HG03342 (cell line): Measurements from ENCODE around the gene TMIE.

Experiments used
- ATAC-seq: cut with Tn5 transposase; IDR thresholded peaks from one replicate; pipeline ENCODE4 v1.9.1; 2021; ENCODE audit warnings: mild to moderate bottlenecking, moderate library complexity; ENCODE audit not compliant: unreplicated experiment

TMIE gene

DNA sequence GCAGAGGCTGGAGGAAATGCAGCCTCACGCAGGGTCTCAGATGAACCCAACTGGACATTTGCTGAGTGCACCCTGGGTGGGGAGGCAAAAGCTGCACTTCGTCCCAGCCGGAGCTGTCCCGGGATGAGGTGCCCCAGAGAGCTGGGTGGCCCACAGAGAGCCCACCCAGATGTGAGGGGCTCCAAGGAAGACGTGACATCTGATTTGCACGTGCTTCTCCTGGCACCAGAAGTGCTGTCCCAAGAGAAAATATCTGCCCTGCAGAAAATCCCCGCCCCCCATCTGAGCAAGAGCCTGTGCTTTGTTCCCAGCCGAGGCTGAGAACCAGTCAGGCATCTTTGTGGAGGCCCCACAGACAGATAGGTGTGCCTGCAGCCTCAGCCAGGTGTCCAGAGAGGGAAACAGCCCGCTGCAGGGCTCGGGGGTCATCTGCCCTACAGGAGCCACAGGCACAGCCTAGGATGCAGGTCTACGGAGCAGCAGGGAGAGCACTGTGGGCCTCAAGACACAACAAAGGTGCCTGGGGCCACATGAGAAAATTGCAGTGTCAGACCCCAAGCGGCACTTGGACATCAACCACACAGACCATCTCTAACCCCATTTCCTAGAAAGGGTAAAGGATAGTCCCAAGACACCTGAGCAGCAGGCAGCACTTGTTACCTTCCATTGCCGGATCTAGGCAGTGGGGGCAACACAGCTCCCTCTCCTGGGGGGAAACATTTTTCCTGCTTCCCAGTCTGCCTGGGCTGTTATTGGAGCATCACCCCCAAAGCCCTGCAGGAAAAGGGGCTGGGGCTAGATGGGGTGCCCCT, 5.8 kb downstream of the TMIE start:
- ATAC-seq: no peak

DNA sequence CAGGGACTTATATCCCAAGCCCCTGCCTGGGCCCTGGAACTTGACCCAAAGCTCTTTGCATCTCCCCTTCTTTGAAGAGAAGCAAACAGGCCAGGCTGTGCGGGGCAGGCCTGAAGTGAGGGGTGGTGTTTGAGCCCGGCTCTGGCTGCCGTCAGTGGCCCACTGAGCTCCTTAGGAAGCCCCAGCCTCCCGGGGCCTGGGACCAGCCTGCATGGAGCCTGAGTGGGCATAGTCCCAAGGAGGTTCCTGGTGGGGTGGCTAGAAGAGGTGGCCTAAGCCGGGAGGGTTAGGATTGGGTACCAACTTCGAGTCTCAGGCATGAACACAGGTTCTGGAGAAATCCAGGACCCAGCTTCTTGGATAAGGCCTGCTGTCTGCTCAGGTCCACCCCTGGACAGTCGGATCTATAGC, 6.4 kb downstream of the TMIE start:
- ATAC-seq: no peak

DNA sequence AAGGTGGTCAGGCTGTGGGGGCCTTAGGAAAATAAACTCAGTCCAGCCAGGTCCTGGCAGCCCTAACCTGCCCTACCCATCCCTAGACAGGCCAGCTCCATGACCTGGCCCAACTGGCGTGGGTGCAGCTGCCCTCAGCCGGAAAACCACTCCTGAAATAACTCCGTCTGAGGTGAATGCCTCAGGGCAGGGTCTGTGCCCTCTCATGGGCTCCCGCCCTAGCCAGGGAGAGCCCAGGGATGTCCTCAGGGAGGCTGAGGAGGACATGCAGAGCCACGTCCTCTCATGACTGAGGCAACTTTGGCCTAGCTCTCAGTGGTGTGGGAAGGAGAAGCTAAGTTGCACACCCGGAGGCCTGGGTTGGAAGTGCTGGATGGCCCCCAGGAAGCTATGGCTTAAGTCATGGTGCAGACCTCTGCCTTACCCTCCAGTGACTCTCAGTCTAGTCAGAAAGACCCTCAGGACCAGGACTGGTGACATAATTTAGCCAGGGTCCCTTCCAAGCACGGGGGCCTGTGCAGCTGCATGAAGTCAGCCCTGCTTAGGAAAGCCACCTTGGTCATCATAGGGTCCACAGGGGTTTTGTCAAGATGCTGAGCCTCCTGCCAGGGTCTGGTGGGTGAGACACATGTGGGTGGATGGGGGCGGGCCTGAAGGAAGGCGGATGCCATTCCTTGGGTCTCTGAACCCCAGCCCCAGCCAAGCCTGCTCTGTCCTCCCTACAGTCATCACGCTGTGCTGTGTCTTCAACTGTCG, 7.4 kb downstream of the TMIE start:
- ATAC-seq: no peak

DNA sequence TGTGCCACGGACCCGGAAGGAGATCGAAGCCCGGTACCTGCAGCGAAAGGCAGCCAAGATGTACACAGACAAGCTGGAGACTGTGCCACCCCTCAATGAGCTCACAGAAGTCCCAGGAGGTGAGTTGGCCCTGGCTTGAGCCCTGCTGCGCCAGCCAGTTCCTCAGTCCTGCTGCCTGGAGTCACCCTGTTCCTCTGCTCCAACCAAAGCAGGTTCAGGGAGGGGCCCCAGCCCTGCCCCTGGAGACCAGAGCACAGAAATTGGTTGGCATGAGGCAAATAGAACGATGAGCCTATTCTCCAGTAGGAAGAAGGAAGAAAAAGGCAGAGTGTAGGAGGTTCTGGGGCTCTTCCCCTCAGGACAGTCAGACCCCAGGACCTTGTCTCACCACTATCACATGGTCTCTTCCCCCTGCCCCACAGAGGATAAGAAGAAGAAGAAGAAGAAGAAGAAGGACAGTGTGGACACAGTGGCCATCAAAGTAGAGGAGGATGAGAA, 8.0 kb downstream of the TMIE start:
- no peak for ATAC-seq

DNA sequence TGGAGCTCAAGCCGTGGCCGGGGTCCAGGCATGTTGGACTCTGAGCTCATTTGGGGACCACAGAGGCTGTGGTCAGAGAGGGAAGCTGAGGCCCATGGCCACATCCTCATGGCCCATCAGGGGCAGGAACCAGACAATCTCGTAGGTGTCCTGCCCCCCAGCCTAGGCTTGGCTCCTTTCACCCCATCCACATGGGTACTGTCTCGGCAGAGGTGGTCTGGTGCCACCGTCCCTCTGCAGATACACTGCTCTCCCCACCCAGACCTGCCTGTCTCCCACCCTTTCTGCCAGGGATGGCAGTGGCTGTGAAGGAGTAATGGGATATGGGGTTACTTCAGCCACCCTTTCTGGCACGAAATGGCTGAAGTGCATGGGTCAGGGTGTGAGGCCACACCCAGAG, 8.5 kb downstream of the TMIE start:
- no peak for ATAC-seq

DNA sequence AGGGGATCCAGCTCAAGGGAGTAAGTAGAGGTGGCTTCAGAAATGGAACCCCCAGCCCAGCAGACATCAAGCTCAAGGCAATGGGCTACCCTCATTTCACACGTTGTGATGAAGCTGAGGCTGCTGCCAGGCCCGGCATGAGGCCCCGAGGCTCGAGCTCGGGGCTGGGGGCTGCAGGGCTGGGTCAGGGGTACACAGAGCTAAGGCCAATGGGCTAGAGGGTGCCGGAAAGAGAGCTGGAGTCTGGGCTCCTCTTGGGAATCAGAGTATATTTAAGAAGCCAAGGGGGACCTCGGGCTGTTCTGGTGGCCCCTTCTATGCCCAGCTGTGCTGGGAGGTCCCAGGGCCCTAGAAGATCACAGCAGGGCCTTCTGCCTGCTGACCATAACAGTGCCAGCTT, 9.0 kb downstream of the TMIE start:
- ATAC-seq: no peak

DNA sequence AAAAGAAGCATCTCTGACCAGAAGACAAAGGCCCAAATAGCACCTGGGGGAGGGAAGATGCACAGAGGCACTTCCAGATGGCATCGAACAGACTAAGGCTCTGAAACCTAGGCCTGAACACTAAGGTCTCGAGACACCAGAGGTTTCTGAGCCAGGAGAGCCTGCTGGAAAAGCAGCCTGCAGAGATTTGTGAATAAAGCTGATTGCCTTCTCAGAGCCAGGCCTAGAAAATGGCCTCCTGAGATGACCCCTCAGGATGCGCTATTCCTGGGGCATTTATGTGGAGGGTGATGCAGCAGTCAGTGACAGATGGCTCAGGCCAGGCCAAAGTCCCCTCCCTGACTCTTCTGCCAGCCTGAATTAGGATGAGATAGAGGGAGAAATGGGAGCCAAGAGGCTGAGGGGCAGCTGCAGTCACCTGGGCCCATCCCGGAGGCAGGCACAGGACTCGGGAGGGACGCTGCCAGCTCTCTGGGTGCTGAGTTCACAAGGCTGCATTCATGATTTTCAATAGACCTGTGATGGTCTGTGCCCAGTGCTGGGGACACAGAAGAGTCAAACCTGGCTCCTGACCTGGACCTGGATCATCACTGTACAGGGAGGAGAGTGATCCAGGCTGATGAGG, 9.6 kb downstream of the TMIE start:
- ATAC-seq: no peak

DNA sequence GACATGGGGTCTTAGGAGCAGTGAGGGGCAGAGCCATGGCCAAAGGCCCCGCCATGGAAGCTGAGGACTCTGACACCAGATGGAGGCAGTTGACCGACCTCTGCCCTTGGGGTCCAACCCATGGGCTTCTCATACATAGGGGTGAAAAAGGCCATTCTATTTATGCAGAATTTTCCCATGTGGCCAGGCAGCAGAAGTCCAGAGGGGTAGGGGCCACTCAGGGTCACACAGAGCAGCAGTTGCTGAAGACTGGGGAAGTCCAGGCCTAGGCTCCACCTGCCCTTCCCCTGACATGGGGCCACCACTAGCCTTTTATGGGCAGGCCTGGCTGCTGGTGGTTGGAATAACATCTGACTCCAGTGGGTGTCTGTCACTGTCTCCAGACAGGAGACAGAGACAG, 10.1 kb downstream of the TMIE start:
- no peak for ATAC-seq

DNA sequence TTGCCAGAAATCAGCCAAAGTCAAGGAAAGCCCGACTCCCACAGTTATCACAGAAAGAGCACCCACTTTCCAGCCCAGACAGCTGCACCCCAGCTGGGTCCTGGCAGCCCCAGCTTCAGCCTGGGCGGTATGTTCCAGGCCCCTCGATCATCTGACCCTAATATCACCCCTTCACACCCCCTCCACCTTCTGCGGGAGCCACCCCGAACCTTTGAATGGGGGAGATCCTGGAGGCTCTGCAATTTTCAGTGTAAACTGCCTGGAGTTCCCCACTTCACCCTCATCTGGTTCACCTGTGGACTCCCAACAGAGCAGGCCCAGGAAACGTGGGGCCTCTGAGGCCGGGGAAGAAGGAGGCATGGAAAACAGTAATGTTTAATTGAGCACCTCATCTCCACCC, 10.6 kb downstream of the TMIE start:
- no peak for ATAC-seq

DNA sequence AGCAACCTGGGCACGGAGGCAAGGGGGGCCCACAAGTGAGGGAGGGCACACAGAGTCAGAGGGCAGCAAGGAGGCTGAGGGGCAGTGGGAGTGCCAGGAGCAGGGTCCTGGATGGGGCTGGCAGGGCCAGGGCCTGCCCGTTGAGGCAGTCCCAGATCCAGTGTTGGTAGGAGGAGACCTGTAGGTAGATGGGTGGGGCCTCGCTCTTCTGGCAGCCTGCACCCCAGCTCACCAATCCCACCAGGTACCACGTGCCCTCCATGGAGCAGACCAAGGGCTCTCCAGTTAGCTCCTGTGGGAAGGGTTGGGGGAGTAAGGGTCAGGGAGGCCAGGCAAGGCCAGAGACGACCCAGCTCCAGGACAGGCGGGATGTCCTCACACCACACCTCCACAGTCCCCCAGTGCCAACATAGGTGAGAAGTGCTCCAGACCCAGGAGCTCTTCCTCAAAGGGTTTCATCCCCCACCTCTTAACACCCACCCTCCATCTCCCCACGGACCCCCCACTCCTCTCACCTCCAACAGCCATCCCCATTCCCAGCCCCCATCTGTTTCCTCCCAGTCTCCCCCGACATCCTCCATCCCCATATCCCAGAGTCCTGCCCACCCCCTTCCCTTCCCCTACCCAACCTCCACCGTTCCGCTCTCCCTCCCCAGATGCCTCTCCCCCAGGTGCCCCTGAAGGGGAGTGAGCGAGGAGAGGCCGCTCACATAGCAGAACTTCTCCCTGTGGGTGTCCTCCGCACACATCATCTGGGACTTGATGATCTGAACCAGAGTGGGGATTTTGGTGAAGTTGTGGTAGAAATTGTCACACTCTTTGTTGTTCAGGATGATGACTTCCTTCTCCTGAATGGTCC, 11.2 kb downstream of the TMIE start:
- ATAC-seq: no peak

DNA sequence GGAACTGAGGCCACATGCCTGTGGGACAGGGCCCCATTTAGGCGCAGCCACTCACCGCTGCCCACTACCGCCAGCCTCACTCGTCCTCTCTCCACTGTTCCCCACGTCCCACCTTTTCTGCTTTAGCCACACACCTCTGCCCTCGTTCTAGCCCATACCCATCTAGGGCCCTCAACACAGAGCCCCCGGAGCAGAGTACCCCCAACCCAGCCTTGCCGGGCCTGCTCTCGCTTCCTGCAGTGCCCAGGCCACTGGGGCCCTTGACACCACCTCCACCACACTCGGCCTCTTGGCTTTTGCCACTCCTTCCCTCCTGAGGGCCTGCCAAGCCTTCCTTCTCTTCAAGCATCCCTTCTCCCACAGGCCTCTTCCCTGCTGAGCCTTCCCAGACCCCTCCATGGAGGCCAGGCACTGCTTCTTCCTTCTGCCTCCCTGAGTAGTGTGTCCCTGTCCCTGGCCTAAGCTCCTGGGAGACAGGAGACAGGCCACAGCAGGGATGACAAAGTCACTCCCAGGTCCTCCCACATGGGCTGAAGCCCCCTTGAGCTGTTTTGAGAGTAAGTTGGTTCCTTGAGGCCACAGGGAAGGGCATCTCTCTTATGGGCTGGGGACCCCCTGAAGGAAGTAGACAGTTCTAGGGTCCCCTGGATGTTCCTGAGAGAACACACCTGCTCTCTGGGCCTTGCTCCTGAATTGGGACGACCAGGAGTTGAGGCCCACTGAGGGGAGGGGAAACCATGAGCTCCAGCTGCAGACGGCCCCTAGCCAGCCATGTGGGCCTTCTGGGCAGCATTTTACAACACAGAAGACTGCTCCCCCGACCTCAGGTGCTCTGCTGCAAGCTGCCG, 12.1 kb downstream of the TMIE start:
- ATAC-seq: no peak

DNA sequence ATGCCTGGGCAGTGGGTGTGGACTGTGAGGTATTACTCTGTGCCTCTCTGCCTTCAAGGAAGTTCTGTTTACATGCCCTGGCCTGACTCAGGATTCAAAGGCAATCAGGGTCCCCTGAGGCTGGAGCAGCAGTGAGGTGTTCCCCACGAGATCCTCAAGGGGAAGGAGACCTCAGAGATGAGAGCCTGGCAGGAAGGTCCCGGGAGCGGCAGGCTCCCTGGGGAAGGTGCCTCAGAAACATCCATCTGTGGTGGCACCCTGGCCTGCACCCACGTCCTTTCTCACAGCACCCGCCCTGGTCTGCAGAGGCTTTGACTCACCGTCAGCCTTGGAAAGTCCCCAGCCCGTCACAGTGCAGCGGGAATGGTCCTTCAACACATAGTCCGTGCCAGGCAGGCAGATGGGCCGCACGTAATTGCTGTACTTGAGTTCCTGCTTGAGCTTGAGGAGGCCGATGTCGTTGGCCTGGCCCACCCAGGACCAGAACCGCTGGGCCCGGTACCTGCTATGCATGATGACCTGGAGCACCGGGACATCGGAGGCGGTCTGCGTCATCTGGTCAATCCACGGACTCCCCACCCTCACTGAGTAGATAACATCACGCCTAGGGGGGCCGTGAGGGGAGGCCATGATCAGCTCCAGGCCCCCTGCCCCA, 12.8 kb downstream of the TMIE start:
- ATAC-seq: no peak

DNA sequence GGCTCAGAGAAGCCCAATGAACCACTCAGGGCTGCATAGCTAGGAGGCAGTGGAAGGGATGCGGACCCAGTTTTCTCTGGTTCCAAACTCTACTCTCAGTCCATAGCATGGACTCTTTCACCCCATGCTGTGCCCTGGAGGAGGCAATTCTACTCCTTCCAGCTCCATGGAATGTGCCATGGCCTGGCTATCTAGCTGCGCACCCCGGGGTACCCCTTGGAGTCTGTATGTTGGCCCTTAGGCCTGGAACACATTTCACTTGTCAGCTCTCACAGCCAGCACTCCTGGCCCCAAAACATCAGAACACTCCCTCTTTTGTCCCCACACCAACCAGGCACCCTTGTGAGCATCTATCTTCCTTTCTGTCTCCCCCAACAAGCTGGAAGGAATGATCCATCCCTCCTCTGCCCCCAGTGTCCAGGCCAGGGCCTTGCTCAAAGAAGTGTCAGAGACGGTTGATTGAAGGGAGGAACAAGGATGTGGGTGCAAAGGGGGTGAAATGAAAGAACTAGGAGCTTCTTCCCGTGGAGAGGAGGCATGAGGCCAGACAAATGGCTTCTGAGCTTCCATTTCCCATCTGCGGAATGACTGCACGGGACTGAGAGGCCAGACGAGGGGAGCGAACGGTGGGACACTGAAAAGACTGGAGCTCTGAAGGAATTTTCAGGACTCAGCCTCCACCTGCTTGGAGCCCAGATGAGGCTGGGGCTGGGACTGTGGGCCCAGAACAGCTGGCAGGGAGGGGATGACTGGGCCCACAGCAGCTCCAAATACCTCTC, 13.7 kb downstream of the TMIE start:
- no peak for ATAC-seq

DNA sequence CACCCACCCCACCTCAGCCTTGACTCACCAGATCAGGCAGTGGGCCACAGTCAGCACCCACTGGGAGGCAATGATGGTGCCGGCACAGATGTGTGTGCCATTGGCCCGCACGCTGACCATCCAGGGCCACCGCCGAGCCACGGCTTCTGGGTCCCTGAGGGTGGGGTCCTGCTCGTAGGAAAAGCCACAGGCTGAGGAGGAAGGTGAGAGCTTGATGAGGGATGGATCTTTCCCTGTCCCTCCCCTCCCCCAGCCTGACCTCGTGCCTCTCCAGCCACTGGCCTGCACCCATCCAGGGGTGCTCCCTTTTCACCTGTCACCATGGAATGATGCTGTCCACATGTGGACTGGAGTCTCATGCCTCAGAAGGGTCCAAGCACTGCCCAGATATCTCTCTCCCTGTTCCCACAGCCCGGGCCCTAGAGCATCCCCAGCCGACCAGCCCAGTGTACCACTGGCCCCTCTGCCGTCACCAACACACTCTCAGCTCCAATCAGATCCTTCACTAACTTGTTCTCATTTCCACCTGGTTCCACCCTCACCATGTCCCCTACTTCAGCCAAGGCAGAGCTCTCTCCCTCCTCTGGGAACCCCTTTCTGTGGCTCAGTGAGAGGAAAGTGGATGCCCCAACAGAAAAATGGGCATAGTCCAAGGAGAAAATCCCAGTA, 14.4 kb downstream of the TMIE start:
- no peak for ATAC-seq

DNA sequence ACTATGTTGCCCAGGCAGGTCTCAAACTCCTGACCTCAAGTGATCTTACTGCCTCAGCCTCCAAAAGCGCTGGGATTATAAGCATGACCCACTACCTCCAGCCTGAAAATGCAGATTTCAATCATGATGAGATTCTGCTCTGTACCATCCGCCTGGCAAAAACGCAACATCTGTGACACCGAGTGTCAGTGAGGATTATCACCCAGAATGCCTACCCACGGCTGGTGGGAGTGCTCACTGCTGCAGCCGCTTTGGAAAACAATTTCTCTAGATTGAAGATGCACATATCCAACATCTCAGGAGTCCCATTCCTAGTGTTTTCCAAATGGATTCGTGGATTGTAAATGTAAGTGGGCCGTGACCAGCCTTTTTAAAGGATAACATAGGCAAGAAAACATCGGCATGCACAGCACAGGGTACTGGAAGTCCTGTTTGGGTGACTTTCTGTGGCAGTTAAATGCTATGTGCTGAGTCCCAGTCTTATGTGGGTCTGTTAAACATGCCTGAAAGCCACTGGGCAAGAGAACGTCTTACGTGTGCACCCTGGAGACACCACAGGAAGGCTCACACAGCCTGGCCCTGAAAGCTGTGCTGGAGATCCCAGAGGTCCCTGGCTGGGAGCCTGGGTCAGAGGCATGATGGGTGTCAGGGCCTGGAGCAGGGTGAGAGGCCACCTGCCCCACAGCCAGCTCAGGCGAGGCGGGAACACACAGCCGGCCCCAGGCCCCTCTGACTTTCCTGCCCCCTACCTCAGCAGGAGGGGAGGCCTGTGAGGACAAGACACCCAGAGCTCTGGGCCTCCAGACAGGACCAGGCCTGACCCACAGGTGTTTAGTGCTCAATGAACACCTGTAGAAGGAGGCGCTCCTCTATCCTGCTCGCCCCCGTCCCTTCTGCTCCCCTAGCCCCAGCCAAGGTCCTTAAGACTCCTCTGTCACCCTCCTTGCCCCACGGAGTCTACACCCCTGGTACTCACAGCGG, 15.6 kb downstream of the TMIE start:
- no peak for ATAC-seq

DNA sequence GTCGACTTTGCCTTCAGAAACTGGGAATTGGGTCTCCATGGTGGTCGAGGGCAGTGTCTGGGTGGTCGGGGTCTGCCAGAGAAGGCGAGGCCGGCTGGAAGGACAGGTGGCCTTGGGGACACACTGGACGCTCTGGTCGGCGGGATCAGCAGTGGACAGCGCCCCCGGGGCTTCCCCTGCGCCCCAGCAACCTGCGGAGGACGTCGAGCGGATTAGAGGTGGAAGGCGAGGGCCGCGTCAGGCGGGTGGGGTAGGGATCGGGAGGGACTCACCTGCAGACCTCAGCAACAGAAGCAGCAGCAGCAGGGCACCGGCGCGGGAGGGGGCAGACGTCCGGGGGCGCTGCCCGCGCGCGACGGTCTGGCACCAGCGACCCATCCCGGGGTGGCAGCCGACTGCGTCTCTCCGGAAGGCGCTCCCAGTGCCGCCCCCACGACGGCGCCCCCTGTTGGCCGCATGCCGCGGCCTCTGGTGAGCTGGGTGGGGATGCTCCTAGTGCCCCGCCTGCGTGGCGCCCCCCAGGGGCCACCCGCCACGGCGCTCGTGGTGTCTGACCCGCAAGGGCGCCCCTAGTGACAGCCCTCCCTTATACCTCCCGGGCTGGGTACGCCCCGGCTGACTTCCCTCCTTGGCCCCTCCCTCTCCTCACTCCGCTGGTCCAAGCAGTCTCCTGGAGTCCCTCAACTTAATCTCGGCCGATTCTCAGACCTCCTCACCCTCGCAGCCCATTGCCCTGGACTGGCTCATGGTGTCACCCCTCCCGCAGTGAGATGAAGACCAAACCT, 16.4 kb downstream of the TMIE start, which contains the start of gene PRSS50:
PRSS50 (minus strand) TSS at position 423 of the 785 bp plus-strand sequence; CDS start at position 378, 45 bp downstream.
- ATAC-seq: no peak
